Measurements from ENCODE around the gene MPND.

The MPND gene

GRCh38 chr19:4359627-4360000, 16.3 kb downstream of the MPND start:
- H3K27me3 ChIP-seq (ENCODE audit: control insufficient read depth, insufficient read depth, low read length, poor library complexity, severe bottlenecking) = no peaks in the 10 kb centered on the region
- H3K4me3 ChIP-seq (ENCODE audit: insufficient read depth, low read depth, low read length) = no peak overlapping the region
- H3K27ac ChIP-seq (ENCODE audit: insufficient read depth, low read depth, low read length, poor library complexity, severe bottlenecking) = no peak overlapping the region
- H3K36me3 ChIP-seq (ENCODE audit: control insufficient read depth, insufficient read depth, low read length) = peaks cover 31% of the 10 kb centered on the region
- peaks cover 21% of the 10 kb centered on the region for H3K4me1 ChIP-seq (ENCODE audit: control insufficient read depth, insufficient read depth, low read length)
- WGBS, 2 experiments = 93 to 95% methylated on average over 13 of the region's 13 CpGs
- no peaks in the 10 kb centered on the region for H3K9me3 ChIP-seq (ENCODE audit: control insufficient read depth, low read length)

- H3K4me1 ChIP-seq (ENCODE audit: control insufficient read depth, insufficient read depth, low read length) = peaks cover 21% of the 10 kb centered on the region
- H3K36me3 ChIP-seq (ENCODE audit: control insufficient read depth, insufficient read depth, low read length) = peaks cover 31% of the 10 kb centered on the region
- H3K9me3 ChIP-seq (ENCODE audit: control insufficient read depth, low read length) = no peaks in the 10 kb centered on the region
- H3K4me3 ChIP-seq (ENCODE audit: insufficient read depth, low read depth, low read length) = no peak overlapping the region
- WGBS, 2 experiments = 92% methylated on average over 9 of the region's 9 CpGs
- H3K27me3 ChIP-seq (ENCODE audit: control insufficient read depth, insufficient read depth, low read length, poor library complexity, severe bottlenecking) = no peaks in the 10 kb centered on the region
- peak overlapping the region; percentile 60 for H3K27ac ChIP-seq (ENCODE audit: insufficient read depth, low read depth, low read length, poor library complexity, severe bottlenecking)
Measured at GRCh38 chr19:4360081-4360569, 16.8 kb downstream of the MPND start.

- Histone ChIP-seq H3K27ac (ENCODE audit: insufficient read depth, low read depth, low read length, poor library complexity, severe bottlenecking) (peak overlapping the region; percentile 60), H3K27me3 (ENCODE audit: control insufficient read depth, insufficient read depth, low read length, poor library complexity, severe bottlenecking) (no peaks in the 10 kb centered on the region), H3K36me3 (ENCODE audit: control insufficient read depth, insufficient read depth, low read length) (peaks cover 31% of the 10 kb centered on the region), H3K4me3 (ENCODE audit: insufficient read depth, low read depth, low read length) (no peak overlapping the region), H3K9me3 (ENCODE audit: control insufficient read depth, low read length) (no peaks in the 10 kb centered on the region), H3K4me1 (ENCODE audit: control insufficient read depth, insufficient read depth, low read length) (peaks cover 21% of the 10 kb centered on the region)
- WGBS, 2 experiments = 74% methylated on average over 12 of the region's 12 CpGs
Measured at GRCh38 chr19:4360641-4361151, 17.3 kb downstream of the MPND start.

- WGBS, 2 experiments = 88 to 89% methylated on average over 50 of the region's 50 CpGs
- peaks cover 31% of the 10 kb centered on the region for H3K36me3 ChIP-seq (ENCODE audit: control insufficient read depth, insufficient read depth, low read length)
- H3K4me1 ChIP-seq (ENCODE audit: control insufficient read depth, insufficient read depth, low read length) = peaks cover 21% of the 10 kb centered on the region
- peak overlapping the region; percentile 40 for H3K27ac ChIP-seq (ENCODE audit: insufficient read depth, low read depth, low read length, poor library complexity, severe bottlenecking)
- H3K9me3 ChIP-seq (ENCODE audit: control insufficient read depth, low read length) = no peaks in the 10 kb centered on the region
- no peak overlapping the region for H3K4me3 ChIP-seq (ENCODE audit: insufficient read depth, low read depth, low read length)
- H3K27me3 ChIP-seq (ENCODE audit: control insufficient read depth, insufficient read depth, low read length, poor library complexity, severe bottlenecking) = no peaks in the 10 kb centered on the region
Measured at GRCh38 chr19:4361152-4362046, 18.0 kb downstream of the MPND start.

GRCh38 chr19:4362101-4362828, 18.9 kb downstream of the MPND start:
- Histone ChIP-seq H3K9me3 (ENCODE audit: control insufficient read depth, low read length) (no peaks in the 10 kb centered on the region), H3K4me3 (ENCODE audit: insufficient read depth, low read depth, low read length) (no peak overlapping the region), H3K27me3 (ENCODE audit: control insufficient read depth, insufficient read depth, low read length, poor library complexity, severe bottlenecking) (no peaks in the 10 kb centered on the region), H3K4me1 (ENCODE audit: control insufficient read depth, insufficient read depth, low read length) (peaks cover 21% of the 10 kb centered on the region), H3K36me3 (ENCODE audit: control insufficient read depth, insufficient read depth, low read length) (peaks cover 31% of the 10 kb centered on the region), H3K27ac (ENCODE audit: insufficient read depth, low read depth, low read length, poor library complexity, severe bottlenecking) (no peak overlapping the region)
- 92 to 93% methylated on average over 32 of the region's 32 CpGs for WGBS, 2 experiments

- WGBS, 2 experiments = 92 to 93% methylated on average over 22 of the region's 22 CpGs
- Histone ChIP-seq H3K4me3 (ENCODE audit: insufficient read depth, low read depth, low read length) (no peak overlapping the region), H3K36me3 (ENCODE audit: control insufficient read depth, insufficient read depth, low read length) (peaks cover 27% of the 10 kb centered on the region), H3K27ac (ENCODE audit: insufficient read depth, low read depth, low read length, poor library complexity, severe bottlenecking) (no peak overlapping the region), H3K4me1 (ENCODE audit: control insufficient read depth, insufficient read depth, low read length) (peaks cover 21% of the 10 kb centered on the region), H3K9me3 (ENCODE audit: control insufficient read depth, low read length) (no peaks in the 10 kb centered on the region), H3K27me3 (ENCODE audit: control insufficient read depth, insufficient read depth, low read length, poor library complexity, severe bottlenecking) (no peaks in the 10 kb centered on the region)
Measured at GRCh38 chr19:4362831-4363545, 19.6 kb downstream of the MPND start.

- peaks cover 24% of the 10 kb centered on the region for H3K36me3 ChIP-seq (ENCODE audit: control insufficient read depth, insufficient read depth, low read length)
- WGBS, 2 experiments = 95% methylated on average over 26 of the region's 26 CpGs
- H3K27ac ChIP-seq (ENCODE audit: insufficient read depth, low read depth, low read length, poor library complexity, severe bottlenecking) = no peak overlapping the region
Measured at GRCh38 chr19:4363571-4364304, 20.4 kb downstream of the MPND start.

GRCh38 chr19:4365341-4365740, 22.0 kb downstream of the MPND start:
- Histone ChIP-seq H3K27ac (ENCODE audit: insufficient read depth, low read depth, low read length, poor library complexity, severe bottlenecking) (no peak overlapping the region), H3K36me3 (ENCODE audit: control insufficient read depth, insufficient read depth, low read length) (peaks cover 17% of the 10 kb centered on the region), H3K4me1 (ENCODE audit: control insufficient read depth, insufficient read depth, low read length) (peaks cover 37% of the 10 kb centered on the region), H3K4me3 (ENCODE audit: insufficient read depth, low read depth, low read length) (no peak overlapping the region), H3K9me3 (ENCODE audit: control insufficient read depth, low read length) (no peaks in the 10 kb centered on the region), H3K27me3 (ENCODE audit: control insufficient read depth, insufficient read depth, low read length, poor library complexity, severe bottlenecking) (no peaks in the 10 kb centered on the region)
- WGBS, 2 experiments = 93 to 95% methylated on average over 16 of the region's 16 CpGs

More at GRCh38 chr19:4363571-4364304, 20.4 kb downstream of the MPND start:
- Histone ChIP-seq H3K9me3 (ENCODE audit: control insufficient read depth, low read length) (no peaks in the 10 kb centered on the region), H3K4me1 (ENCODE audit: control insufficient read depth, insufficient read depth, low read length) (peaks cover 27% of the 10 kb centered on the region), H3K27me3 (ENCODE audit: control insufficient read depth, insufficient read depth, low read length, poor library complexity, severe bottlenecking) (no peaks in the 10 kb centered on the region), H3K4me3 (ENCODE audit: insufficient read depth, low read depth, low read length) (no peak overlapping the region)

GRCh38 chr19:4365791-4366665, 22.7 kb downstream of the MPND start:
- Histone ChIP-seq H3K27me3 (ENCODE audit: control insufficient read depth, insufficient read depth, low read length, poor library complexity, severe bottlenecking) (no peaks in the 10 kb centered on the region), H3K4me1 (ENCODE audit: control insufficient read depth, insufficient read depth, low read length) (peaks cover 30% of the 10 kb centered on the region), H3K27ac (ENCODE audit: insufficient read depth, low read depth, low read length, poor library complexity, severe bottlenecking) (no peak overlapping the region), H3K4me3 (ENCODE audit: insufficient read depth, low read depth, low read length) (no peak overlapping the region), H3K9me3 (ENCODE audit: control insufficient read depth, low read length) (no peaks in the 10 kb centered on the region), H3K36me3 (ENCODE audit: control insufficient read depth, insufficient read depth, low read length) (peaks cover 17% of the 10 kb centered on the region)
- 95 to 96% methylated on average over 19 of the region's 19 CpGs for WGBS, 2 experiments
